Amygdala (tissue), 56 donors: ENCODE data around the gene FNBP1.

Experiments used
- DNase-seq, 56 donors: peaks; one replicate each; lab custom pipeline; 2025; lab: John Stamatoyannopoulos, UW

Gene FNBP1

GRCh38 chr9:129933185-129934040 is 109.6 kb downstream of the FNBP1 start:
- no peak for DNase-seq

GRCh38 chr9:129932303-129933151 is 110.5 kb downstream of the FNBP1 start:
- no peak for DNase-seq

- no peak for DNase-seq
These were observed 112.2 kb downstream of the FNBP1 start for GRCh38 chr9:129930743-129931142.

- DNase-seq, result no peak
These were observed 113.4 kb downstream of the FNBP1 start for GRCh38 chr9:129929496-129930125.

GRCh38 chr9:129923589-129923988 is 119.4 kb downstream of the FNBP1 start:
- peak in 1 of 56 donors; percentile 4 for DNase-seq

- DNase-seq, result no peak
These were observed 121.1 kb downstream of the FNBP1 start for GRCh38 chr9:129921905-129922304.

- no peak for DNase-seq
These were observed 123.1 kb downstream of the FNBP1 start for GRCh38 chr9:129919841-129920240.

- DNase-seq, result no peak
These were observed 123.7 kb downstream of the FNBP1 start for GRCh38 chr9:129919277-129919676.

- no peak for DNase-seq
These were observed 124.6 kb downstream of the FNBP1 start for GRCh38 chr9:129918296-129918950.

- DNase-seq, result no peak
These were observed 126.3 kb downstream of the FNBP1 start for GRCh38 chr9:129916707-129917106.

GRCh38 chr9:129914051-129914450 is 128.9 kb downstream of the FNBP1 start:
- DNase-seq, result no peak

- no peak for DNase-seq
These were observed 132.1 kb downstream of the FNBP1 start for GRCh38 chr9:129910628-129911567.

- no peak for DNase-seq
These were observed 133.1 kb downstream of the FNBP1 start for GRCh38 chr9:129909851-129910250.

- no peak for DNase-seq
These were observed 134.1 kb downstream of the FNBP1 start for GRCh38 chr9:129908906-129909305.

- DNase-seq, result no peak
These were observed 135.8 kb downstream of the FNBP1 start for GRCh38 chr9:129907201-129907600.

- DNase-seq, result no peak
These were observed 136.7 kb downstream of the FNBP1 start for GRCh38 chr9:129906298-129906697.

- no peak for DNase-seq
These were observed 138.3 kb downstream of the FNBP1 start for GRCh38 chr9:129904734-129905133.

- DNase-seq, result no peak
These were observed 140.3 kb downstream of the FNBP1 start for GRCh38 chr9:129902740-129903134.

- no peak for DNase-seq
These were observed 140.8 kb downstream of the FNBP1 start for GRCh38 chr9:129901993-129902739.
